ENCODE results near the gene ENTPD2. TPM values are rescaled to one million over a fixed set of nuclear protein-coding genes. Genes with fewer than 3 reads are reported as not detected.

The ENTPD2 gene
- total RNA-seq, 1 experiment from 2014 or later = not detected

- Histone ChIP-seq H3K4me3 (ENCODE audit: low read length) (peak overlapping the region; percentile 39; the same call in 1 of the 2 replicates), H3K4me2 (ENCODE audit: low read depth, low read length, poor library complexity, severe bottlenecking) (peak overlapping the region; percentile 64), H3K27ac (ENCODE audit: low read length) (peak overlapping the region; percentile 90), H3K9ac (ENCODE audit: low read length) (peak overlapping the region; percentile 63), H3K9me2 (replicated peaks; ENCODE audit: insufficient read depth, low read length) (no peaks in the 10 kb centered on the region), H2AFZ (ENCODE audit: low read length) (no peak overlapping the region), H3K79me2 (ENCODE audit: low read length) (peaks cover 6% of the 10 kb centered on the region), H3K9me3 (ENCODE audit: low read length) (no peaks in the 10 kb centered on the region), H3K27me3 (ENCODE audit: low read length) (no peaks in the 10 kb centered on the region), H3K36me3 (ENCODE audit: insufficient read depth, low read length) (no peaks in the 10 kb centered on the region), H4K20me1 (ENCODE audit: insufficient read depth, low read depth, low read length) (peaks cover 4% of the 10 kb centered on the region; the same call in 1 of the 2 replicates), H3K4me1 (ENCODE audit: low read length) (peaks cover 57% of the 10 kb centered on the region)
- peak; percentile 81 for DNase-seq
Measured at GRCh38 chr9:137082925-137083290, 29.0 kb upstream of the ENTPD2 start.

- H3K9me3 ChIP-seq (ENCODE audit: low read length) = no peaks in the 10 kb centered on the region
- no peaks in the 10 kb centered on the region for H3K36me3 ChIP-seq (ENCODE audit: insufficient read depth, low read length)
- peaks cover under 1% of the 10 kb centered on the region; the same call in 1 of the 2 replicates for H3K79me2 ChIP-seq (ENCODE audit: low read length)
- peak overlapping the region; percentile 64 for H3K4me2 ChIP-seq (ENCODE audit: low read depth, low read length, poor library complexity, severe bottlenecking)
- no peak for DNase-seq
- no peaks in the 10 kb centered on the region for H3K27me3 ChIP-seq (ENCODE audit: low read length)
- peaks cover 54% of the 10 kb centered on the region for H3K4me1 ChIP-seq (ENCODE audit: low read length)
- H4K20me1 ChIP-seq (ENCODE audit: insufficient read depth, low read depth, low read length) = peaks cover 4% of the 10 kb centered on the region; the same call in 1 of the 2 replicates
- peak overlapping the region; percentile 39; the same call in 1 of the 2 replicates for H3K4me3 ChIP-seq (ENCODE audit: low read length)
- H2AFZ ChIP-seq (ENCODE audit: low read length) = no peak overlapping the region
- H3K9ac ChIP-seq (ENCODE audit: low read length) = peak overlapping the region; percentile 63
- H3K9me2 ChIP-seq (replicated peaks; ENCODE audit: insufficient read depth, low read length) = no peaks in the 10 kb centered on the region
- H3K27ac ChIP-seq (ENCODE audit: low read length) = peak overlapping the region; percentile 90
Measured at GRCh38 chr9:137082222-137082924, 28.5 kb upstream of the ENTPD2 start.

- Histone ChIP-seq H3K4me1 (ENCODE audit: low read length) (peaks cover 50% of the 10 kb centered on the region), H3K4me2 (ENCODE audit: low read depth, low read length, poor library complexity, severe bottlenecking) (no peak overlapping the region), H4K20me1 (ENCODE audit: insufficient read depth, low read depth, low read length) (peaks cover 4% of the 10 kb centered on the region; the same call in 1 of the 2 replicates), H3K27me3 (ENCODE audit: low read length) (no peaks in the 10 kb centered on the region), H3K9me2 (replicated peaks; ENCODE audit: insufficient read depth, low read length) (no peaks in the 10 kb centered on the region), H2AFZ (ENCODE audit: low read length) (no peak overlapping the region), H3K9ac (ENCODE audit: low read length) (no peak overlapping the region), H3K9me3 (ENCODE audit: low read length) (no peaks in the 10 kb centered on the region), H3K79me2 (ENCODE audit: low read length) (no peaks in the 10 kb centered on the region), H3K4me3 (ENCODE audit: low read length) (no peak overlapping the region), H3K27ac (ENCODE audit: low read length) (no peak overlapping the region), H3K36me3 (ENCODE audit: insufficient read depth, low read length) (no peaks in the 10 kb centered on the region)
- no peak for DNase-seq
Measured at GRCh38 chr9:137080260-137081122, 26.6 kb upstream of the ENTPD2 start.

- no peaks in the 10 kb centered on the region for H3K27me3 ChIP-seq (ENCODE audit: low read length)
- DNase-seq = no peak
- H3K9me2 ChIP-seq (replicated peaks; ENCODE audit: insufficient read depth, low read length) = no peaks in the 10 kb centered on the region
- no peak overlapping the region for H2AFZ ChIP-seq (ENCODE audit: low read length)
- H3K9ac ChIP-seq (ENCODE audit: low read length) = no peak overlapping the region
- H3K4me2 ChIP-seq (ENCODE audit: low read depth, low read length, poor library complexity, severe bottlenecking) = no peak overlapping the region
- H4K20me1 ChIP-seq (ENCODE audit: insufficient read depth, low read depth, low read length) = peaks cover 4% of the 10 kb centered on the region; the same call in 1 of the 2 replicates
- H3K9me3 ChIP-seq (ENCODE audit: low read length) = no peaks in the 10 kb centered on the region
- peaks cover 50% of the 10 kb centered on the region for H3K4me1 ChIP-seq (ENCODE audit: low read length)
- no peaks in the 10 kb centered on the region for H3K79me2 ChIP-seq (ENCODE audit: low read length)
- no peaks in the 10 kb centered on the region for H3K36me3 ChIP-seq (ENCODE audit: insufficient read depth, low read length)
- no peak overlapping the region for H3K27ac ChIP-seq (ENCODE audit: low read length)
- H3K4me3 ChIP-seq (ENCODE audit: low read length) = no peak overlapping the region
Measured at GRCh38 chr9:137079401-137079787, 25.5 kb upstream of the ENTPD2 start.

- DNase-seq = no peak
- Histone ChIP-seq H3K9ac (ENCODE audit: low read length) (peak overlapping the region; percentile 82; the same call in 1 of the 2 replicates), H4K20me1 (ENCODE audit: insufficient read depth, low read depth, low read length) (peaks cover 4% of the 10 kb centered on the region; the same call in 1 of the 2 replicates), H2AFZ (ENCODE audit: low read length) (no peak overlapping the region), H3K27ac (ENCODE audit: low read length) (no peak overlapping the region), H3K9me3 (ENCODE audit: low read length) (no peaks in the 10 kb centered on the region), H3K4me2 (ENCODE audit: low read depth, low read length, poor library complexity, severe bottlenecking) (peak overlapping the region; percentile 85), H3K36me3 (ENCODE audit: insufficient read depth, low read length) (no peaks in the 10 kb centered on the region), H3K79me2 (ENCODE audit: low read length) (no peaks in the 10 kb centered on the region), H3K4me3 (ENCODE audit: low read length) (peak overlapping the region; percentile 81; the same call in 1 of the 2 replicates), H3K9me2 (replicated peaks; ENCODE audit: insufficient read depth, low read length) (no peaks in the 10 kb centered on the region), H3K4me1 (ENCODE audit: low read length) (peaks cover 45% of the 10 kb centered on the region), H3K27me3 (ENCODE audit: low read length) (no peaks in the 10 kb centered on the region)
Measured at GRCh38 chr9:137078701-137079400, 25.0 kb upstream of the ENTPD2 start.

GRCh38 chr9:137077758-137078693 is 24.2 kb upstream of the ENTPD2 start:
- H3K27ac ChIP-seq (ENCODE audit: low read length) = no peak overlapping the region
- H4K20me1 ChIP-seq (ENCODE audit: insufficient read depth, low read depth, low read length) = peaks cover 4% of the 10 kb centered on the region; the same call in 1 of the 2 replicates
- H3K9ac ChIP-seq (ENCODE audit: low read length) = peak overlapping the region; percentile 82
- peak overlapping the region; percentile 81 for H3K4me3 ChIP-seq (ENCODE audit: low read length)
- no peaks in the 10 kb centered on the region for H3K79me2 ChIP-seq (ENCODE audit: low read length)
- peak overlapping the region; percentile 85 for H3K4me2 ChIP-seq (ENCODE audit: low read depth, low read length, poor library complexity, severe bottlenecking)
- no peaks in the 10 kb centered on the region for H3K9me3 ChIP-seq (ENCODE audit: low read length)
- peaks cover 37% of the 10 kb centered on the region for H3K4me1 ChIP-seq (ENCODE audit: low read length)
- H3K36me3 ChIP-seq (ENCODE audit: insufficient read depth, low read length) = no peaks in the 10 kb centered on the region
- peak overlapping the region; percentile 50; the same call in 1 of the 2 replicates for H2AFZ ChIP-seq (ENCODE audit: low read length)
- no peaks in the 10 kb centered on the region for H3K27me3 ChIP-seq (ENCODE audit: low read length)
- H3K9me2 ChIP-seq (replicated peaks; ENCODE audit: insufficient read depth, low read length) = no peaks in the 10 kb centered on the region
- peak; percentile 65 for DNase-seq

- Histone ChIP-seq H3K9ac (ENCODE audit: low read length) (peak within 1 kb of the TSS; percentile 85), H3K9me3 (ENCODE audit: low read length) (no peaks in the 10 kb centered on the region), H3K36me3 (ENCODE audit: insufficient read depth, low read length) (no peaks in the 10 kb centered on the region), H4K20me1 (ENCODE audit: insufficient read depth, low read depth, low read length) (peaks cover 4% of the 10 kb centered on the region; the same call in 1 of the 2 replicates), H3K27me3 (ENCODE audit: low read length) (no peaks in the 10 kb centered on the region), H3K4me1 (ENCODE audit: low read length) (peaks cover 29% of the 10 kb centered on the region), H3K4me3 (ENCODE audit: low read length) (peak within 1 kb of the TSS; percentile 81), H3K79me2 (ENCODE audit: low read length) (no peaks in the 10 kb centered on the region), H3K27ac (ENCODE audit: low read length) (no peak within 1 kb of the TSS), H3K4me2 (ENCODE audit: low read depth, low read length, poor library complexity, severe bottlenecking) (peak within 1 kb of the TSS; percentile 85), H2AFZ (ENCODE audit: low read length) (peak within 1 kb of the TSS; percentile 76; the same call in 1 of the 2 replicates), H3K9me2 (replicated peaks; ENCODE audit: insufficient read depth, low read length) (no peaks in the 10 kb centered on the region)
- DNase-seq = peak; percentile 85
Measured at GRCh38 chr9:137077010-137077747, 23.3 kb upstream of the ENTPD2 start, which contains the start of gene UAP1L1. Gene UAP1L1, plus strand, starts transcription at chr9:137077517. Its CDS starts 16 bp downstream, at chr9:137077533.
